Panc1 (cell line): ENCODE measurements around the gene IFFO2. TPM values are rescaled to one million over a fixed set of nuclear protein-coding genes. Genes with fewer than 3 reads are reported as not detected.

Source experiments
- ATAC-seq: fragments of 200-7000 bp; cut with Tn5 transposase; 2 replicates; pipeline ENCODE4 v1.9.1; 2020; ENCODE audit warnings: mild to moderate bottlenecking, moderate library complexity
- BruUV-seq: library from RNA; stranded (reverse); fragments of 400-500 nt; replicated peaks from 2 replicates; lab custom pipeline; 2021; lab: Mats Ljungman, UMichigan
- CTCF ChIA-PET: fragments of 300-600 bp; sonication (Branson Sonifier 250); formaldehyde crosslinking; loops from one replicate; lab custom pipeline; 2022; ENCODE audit warnings: antibody characterized with exemption; lab: Charles Lee
- POLR2A ChIA-PET: fragments of 300-600 bp; sonication (Branson Sonifier 250); formaldehyde crosslinking; loops from one replicate; lab custom pipeline; 2022; ENCODE audit warnings: antibody characterized with exemption; lab: Charles Lee
- DNase-seq: peaks from one replicate; pipeline ENCODE4 v3.0.0-alpha.2; 2010; ENCODE audit warnings: low read depth, low spot score
- H3K27ac ChIP-seq: 2 replicates; pipeline ENCODE4 v1.5.1; 2011; ENCODE audit warnings: mild to moderate bottlenecking, low read length, inconsistent platforms
- H3K27me3 ChIP-seq: fragments of 200-500 bp; sonication (Bioruptor generic); 2 replicates; pipeline ENCODE4 v1.6.0; 2014; ENCODE audit warnings: low read length, inconsistent platforms; ENCODE audit not compliant: control insufficient read depth, insufficient read depth
- H3K36me3 ChIP-seq: fragments of 200-500 bp; sonication (Bioruptor generic); 2 replicates; pipeline ENCODE4 v1.5.1; 2014; ENCODE audit warnings: inconsistent platforms, mild to moderate bottlenecking, low read length, moderate library complexity; ENCODE audit not compliant: control insufficient read depth, insufficient read depth
- H3K4me1 ChIP-seq: 2 replicates; pipeline ENCODE4 v1.5.1; 2011; ENCODE audit warnings: inconsistent platforms, mild to moderate bottlenecking, low read length, moderate library complexity; ENCODE audit not compliant: control insufficient read depth, insufficient read depth
- H3K4me3 ChIP-seq, 2 experiments: 2 replicates each; pipeline ENCODE4 v1.5.1; 2011 to 2012; ENCODE audit warnings: low read depth in 2 of 2, low read length in 2 of 2, mild to moderate bottlenecking in 2 of 2, inconsistent platforms in 1 of 2, moderate library complexity in 1 of 2
- H3K9me3 ChIP-seq: fragments of 200-500 bp; sonication (Bioruptor generic); 2 replicates; pipeline ENCODE4 v1.5.1; 2014; ENCODE audit warnings: low read depth, mild to moderate bottlenecking, inconsistent platforms, low read length, moderate library complexity; ENCODE audit not compliant: control insufficient read depth, insufficient read depth
- CTCF ChIP-seq: fragments of 450-650 bp; IDR thresholded peaks from 2 replicates; pipeline ENCODE4 v1.5.1; 2017; ENCODE audit warnings: mild to moderate bottlenecking
- POLR2AphosphoS5 ChIP-seq: IDR thresholded peaks from 2 replicates; pipeline ENCODE4 v1.6.1; 2012; ENCODE audit warnings: mild to moderate bottlenecking, low read depth, low read length, moderate library complexity
- SIN3A ChIP-seq: IDR thresholded peaks from 2 replicates; pipeline ENCODE4 v1.6.1; 2012; ENCODE audit warnings: low read depth, mild to moderate bottlenecking, low read length, moderate library complexity, borderline replicate concordance; ENCODE audit not compliant: insufficient read depth
- TCF7L2 ChIP-seq: IDR thresholded peaks from 2 replicates; pipeline ENCODE4 v1.6.1; 2011; ENCODE audit warnings: mild to moderate bottlenecking, low read depth, low read length, inconsistent platforms
- in situ Hi-C: cut with HindIII; loops from 2 replicates; pipeline ENCODE4 v1.10.0; 2016; ENCODE audit warnings: low sequenced_read_pairs, low pct_unique_long_range_greater_than_20kb
- intact Hi-C: fragments of 100-400 bp; cut with micrococcal nuclease; formaldehyde crosslinking; loops from one replicate; pipeline ENCODE4 v1.10.0; 2022; ENCODE audit not compliant: unreplicated experiment
- total RNA-seq: library from RNA; stranded (reverse); gene quantifications from one replicate; pipeline ENCODE4 v1.2.1, GENCODE V29; 2021; ENCODE audit not compliant: unreplicated experiment
- TF ChIP-seq, protein P1 (sequence below), 2 experiments: IDR thresholded peaks; 2 replicates each; pipeline ENCODE4 v1.6.1; 2011 to 2012; ENCODE audit warnings: low read depth in 2 of 2, control low read depth in 1 of 2, low read length in 1 of 2, mild to moderate bottlenecking in 1 of 2, moderate library complexity in 1 of 2; ENCODE audit not compliant: insufficient read depth in 1 of 2

IFFO2 gene
- total RNA-seq, 1 experiment from 2014 or later: 59.4 TPM

- no TSS peak for BruUV-seq
- H3K4me1 ChIP-seq: peaks cover 45% of the 10 kb centered on the region
- POLR2A ChIA-PET: no interaction called here
- CTCF ChIA-PET: interaction anchor here (0.5 to 1.4 kb wide), 4 partner anchors 16 to 48 kb away, joined by 3 to 8 read pairs (median 3); no protein-coding TSS in a partner anchor
- H3K4me3 ChIP-seq: peak overlapping the region; percentile 71 to 85
- TF ChIP-seq, protein P1, sequence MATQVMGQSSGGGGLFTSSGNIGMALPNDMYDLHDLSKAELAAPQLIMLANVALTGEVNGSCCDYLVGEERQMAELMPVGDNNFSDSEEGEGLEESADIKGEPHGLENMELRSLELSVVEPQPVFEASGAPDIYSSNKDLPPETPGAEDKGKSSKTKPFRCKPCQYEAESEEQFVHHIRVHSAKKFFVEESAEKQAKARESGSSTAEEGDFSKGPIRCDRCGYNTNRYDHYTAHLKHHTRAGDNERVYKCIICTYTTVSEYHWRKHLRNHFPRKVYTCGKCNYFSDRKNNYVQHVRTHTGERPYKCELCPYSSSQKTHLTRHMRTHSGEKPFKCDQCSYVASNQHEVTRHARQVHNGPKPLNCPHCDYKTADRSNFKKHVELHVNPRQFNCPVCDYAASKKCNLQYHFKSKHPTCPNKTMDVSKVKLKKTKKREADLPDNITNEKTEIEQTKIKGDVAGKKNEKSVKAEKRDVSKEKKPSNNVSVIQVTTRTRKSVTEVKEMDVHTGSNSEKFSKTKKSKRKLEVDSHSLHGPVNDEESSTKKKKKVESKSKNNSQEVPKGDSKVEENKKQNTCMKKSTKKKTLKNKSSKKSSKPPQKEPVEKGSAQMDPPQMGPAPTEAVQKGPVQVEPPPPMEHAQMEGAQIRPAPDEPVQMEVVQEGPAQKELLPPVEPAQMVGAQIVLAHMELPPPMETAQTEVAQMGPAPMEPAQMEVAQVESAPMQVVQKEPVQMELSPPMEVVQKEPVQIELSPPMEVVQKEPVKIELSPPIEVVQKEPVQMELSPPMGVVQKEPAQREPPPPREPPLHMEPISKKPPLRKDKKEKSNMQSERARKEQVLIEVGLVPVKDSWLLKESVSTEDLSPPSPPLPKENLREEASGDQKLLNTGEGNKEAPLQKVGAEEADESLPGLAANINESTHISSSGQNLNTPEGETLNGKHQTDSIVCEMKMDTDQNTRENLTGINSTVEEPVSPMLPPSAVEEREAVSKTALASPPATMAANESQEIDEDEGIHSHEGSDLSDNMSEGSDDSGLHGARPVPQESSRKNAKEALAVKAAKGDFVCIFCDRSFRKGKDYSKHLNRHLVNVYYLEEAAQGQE (IDR thresholded peaks at IDR 0.05; ENCODE audit: insufficient read depth in 1 of 2, low read depth in 2 of 2, low read length in 1 of 2): no peak
- TF ChIP-seq POLR2AphosphoS5 (no peak), TCF7L2 (no peak), CTCF (no peak), SIN3A (0 out of 2 replicates have a peak, but pooled peaks have one; percentile 60)
- DNase-seq: no peak
- H3K36me3 ChIP-seq: no peaks in the 10 kb centered on the region
- no peaks in the 10 kb centered on the region for H3K27me3 ChIP-seq
- H3K27ac ChIP-seq: peak overlapping the region; percentile 89
- intact Hi-C loops (loop anchor here (5.0 to 10.0 kb wide), 3 partner anchors 42 to 120 kb away; no protein-coding TSS in a partner anchor), in situ Hi-C loops (no loop called here)
- H3K9me3 ChIP-seq: no peaks in the 10 kb centered on the region
- no peak for ATAC-seq
Measured at GRCh38 chr1:18954270-18955071, 2.0 kb downstream of the IFFO2 start.

- Histone ChIP-seq H3K27ac (peak overlapping the region; percentile 89), H3K4me1 (peaks cover 51% of the 10 kb centered on the region), H3K27me3 (no peaks in the 10 kb centered on the region), H3K4me3 (peak overlapping the region; percentile 71 to 85), H3K9me3 (no peaks in the 10 kb centered on the region), H3K36me3 (no peaks in the 10 kb centered on the region)
- no peak for TF ChIP-seq CTCF
- TF ChIP-seq, protein P1 (IDR thresholded peaks at IDR 0.05; ENCODE audit: insufficient read depth in 1 of 2, low read depth in 2 of 2, low read length in 1 of 2): no peak
- no peak for TF ChIP-seq SIN3A
- no peak for TF ChIP-seq TCF7L2
- no peak for TF ChIP-seq POLR2AphosphoS5
- in situ Hi-C loops (no loop called here), intact Hi-C loops (loop anchor here (5.0 to 10.0 kb wide), 3 partner anchors 41 to 121 kb away; no protein-coding TSS in a partner anchor)
- no peak for DNase-seq
- TSS peak; percentile 67 for BruUV-seq
- POLR2A ChIA-PET: no interaction called here
- CTCF ChIA-PET: interaction anchor here (0.9 to 1.4 kb wide), 2 partner anchors 17 to 47 kb away, joined by 3 read pairs; no protein-coding TSS in a partner anchor
- no peak for ATAC-seq
Measured at GRCh38 chr1:18953731-18954231, 2.7 kb downstream of the IFFO2 start.
